OCI-LY3 (cell line): ENCODE data around the gene TRAT1.

Experiments
- H2AFZ ChIP-seq: fragments of 200-600, 300-600 bp; shearing (Covaris generic); 2 replicates; pipeline ENCODE4 v1.6.0; 2014; ENCODE audit warnings: antibody characterized with exemption, low read depth, low read length
- H3K27ac ChIP-seq: fragments of 200-600, 300-600 bp; sonication (generic); 2 replicates; pipeline ENCODE4 v1.5.1; 2014; ENCODE audit warnings: mild to moderate bottlenecking, low read length, moderate library complexity, mixed read lengths
- H3K27me3 ChIP-seq: fragments of 200-600, 300-600 bp; sonication (generic); 2 replicates; pipeline ENCODE4 v1.6.1; 2014; ENCODE audit warnings: low read depth, low read length, mixed read lengths
- H3K36me3 ChIP-seq: fragments of 200-600, 300-600 bp; sonication (generic); replicated peaks from 2 replicates; pipeline ENCODE3; 2014; ENCODE audit warnings: low read depth, low read length, mixed read lengths
- H3K4me1 ChIP-seq: fragments of 300-600, 200-600 bp; sonication (generic); 2 replicates; pipeline ENCODE4 v1.6.1; 2014; ENCODE audit warnings: low read length, mixed read lengths
- H3K4me2 ChIP-seq: fragments of 200-600, 300-600 bp; sonication (generic); 2 replicates; pipeline ENCODE4 v1.6.1; 2014; ENCODE audit warnings: low read length, mixed read lengths
- H3K4me3 ChIP-seq: fragments of 300-600, 200-600 bp; sonication (generic); 2 replicates; pipeline ENCODE4 v1.5.1; 2014; ENCODE audit warnings: antibody characterized with exemption, mild to moderate bottlenecking, low read length, moderate library complexity
- H3K79me2 ChIP-seq: fragments of 300-600, 200-600 bp; shearing (Covaris generic); 2 replicates; pipeline ENCODE4 v1.6.1; 2014; ENCODE audit warnings: mild to moderate bottlenecking, low read length, mixed read lengths
- H3K9ac ChIP-seq: fragments of 300-600, 200-600 bp; shearing (Covaris generic); 2 replicates; pipeline ENCODE4 v1.6.0; 2014; ENCODE audit warnings: mild to moderate bottlenecking, low read length, moderate library complexity
- H3K9me3 ChIP-seq: fragments of 200-600, 300-600 bp; shearing (Covaris generic); 2 replicates; pipeline ENCODE4 v1.6.1; 2014; ENCODE audit warnings: low read length, mixed read lengths; ENCODE audit not compliant: insufficient read depth
- H4K20me1 ChIP-seq: fragments of 200-600, 300-600 bp; sonication (generic); 2 replicates; pipeline ENCODE4 v1.6.1; 2016; ENCODE audit warnings: low read length, mixed read lengths; ENCODE audit not compliant: insufficient read depth
- EZH2phosphoT487 ChIP-seq: fragments of 200-600 bp; shearing (Covaris generic); IDR thresholded peaks from 2 replicates; pipeline ENCODE4 v1.6.1; 2018; ENCODE audit warnings: antibody characterized with exemption, mixed run types, low read depth
- TF ChIP-seq, protein P1 (sequence below): fragments of 200-600, 300-600 bp; sonication (generic); IDR thresholded peaks from 2 replicates; pipeline ENCODE4 v1.5.1; 2014; ENCODE audit warnings: antibody characterized with exemption, low read length, low read depth

TRAT1 gene

GRCh38 chr3:108834551-108834950 lies 12.0 kb downstream of the TRAT1 start:
- Histone ChIP-seq H3K4me2 (no peak overlapping the region), H3K27me3 (no peaks in the 10 kb centered on the region), H3K79me2 (no peaks in the 10 kb centered on the region), H3K9me3 (no peaks in the 10 kb centered on the region), H3K27ac (no peak overlapping the region), H2AFZ (no peak overlapping the region), H3K4me3 (no peak overlapping the region), H4K20me1 (no peaks in the 10 kb centered on the region), H3K36me3 (no peaks in the 10 kb centered on the region), H3K4me1 (no peaks in the 10 kb centered on the region), H3K9ac (no peak overlapping the region)
- TF ChIP-seq EZH2phosphoT487: no peak
- TF ChIP-seq, protein P1, sequence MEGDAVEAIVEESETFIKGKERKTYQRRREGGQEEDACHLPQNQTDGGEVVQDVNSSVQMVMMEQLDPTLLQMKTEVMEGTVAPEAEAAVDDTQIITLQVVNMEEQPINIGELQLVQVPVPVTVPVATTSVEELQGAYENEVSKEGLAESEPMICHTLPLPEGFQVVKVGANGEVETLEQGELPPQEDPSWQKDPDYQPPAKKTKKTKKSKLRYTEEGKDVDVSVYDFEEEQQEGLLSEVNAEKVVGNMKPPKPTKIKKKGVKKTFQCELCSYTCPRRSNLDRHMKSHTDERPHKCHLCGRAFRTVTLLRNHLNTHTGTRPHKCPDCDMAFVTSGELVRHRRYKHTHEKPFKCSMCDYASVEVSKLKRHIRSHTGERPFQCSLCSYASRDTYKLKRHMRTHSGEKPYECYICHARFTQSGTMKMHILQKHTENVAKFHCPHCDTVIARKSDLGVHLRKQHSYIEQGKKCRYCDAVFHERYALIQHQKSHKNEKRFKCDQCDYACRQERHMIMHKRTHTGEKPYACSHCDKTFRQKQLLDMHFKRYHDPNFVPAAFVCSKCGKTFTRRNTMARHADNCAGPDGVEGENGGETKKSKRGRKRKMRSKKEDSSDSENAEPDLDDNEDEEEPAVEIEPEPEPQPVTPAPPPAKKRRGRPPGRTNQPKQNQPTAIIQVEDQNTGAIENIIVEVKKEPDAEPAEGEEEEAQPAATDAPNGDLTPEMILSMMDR: no peak

- H3K4me2 ChIP-seq: no peak overlapping the region
- H3K79me2 ChIP-seq: no peaks in the 10 kb centered on the region
- no peak overlapping the region for H3K27ac ChIP-seq
- H3K9ac ChIP-seq: no peak overlapping the region
- no peak overlapping the region for H3K4me3 ChIP-seq
- H3K4me1 ChIP-seq: no peaks in the 10 kb centered on the region
- H2AFZ ChIP-seq: no peak overlapping the region
- H3K9me3 ChIP-seq: no peaks in the 10 kb centered on the region
- H3K36me3 ChIP-seq: no peaks in the 10 kb centered on the region
- TF ChIP-seq EZH2phosphoT487: no peak
- H3K27me3 ChIP-seq: no peaks in the 10 kb centered on the region
- H4K20me1 ChIP-seq: no peaks in the 10 kb centered on the region
Measured at GRCh38 chr3:108835101-108835500, 12.5 kb downstream of the TRAT1 start.

- H2AFZ ChIP-seq: no peak overlapping the region
- TF ChIP-seq, protein P1: no peak
- no peak for TF ChIP-seq EZH2phosphoT487
- no peaks in the 10 kb centered on the region for H3K4me1 ChIP-seq
- H3K9ac ChIP-seq: no peak overlapping the region
- no peak overlapping the region for H3K4me2 ChIP-seq
- H3K79me2 ChIP-seq: no peaks in the 10 kb centered on the region
- H4K20me1 ChIP-seq: no peaks in the 10 kb centered on the region
- no peaks in the 10 kb centered on the region for H3K36me3 ChIP-seq
- no peak overlapping the region for H3K27ac ChIP-seq
- no peaks in the 10 kb centered on the region for H3K9me3 ChIP-seq
- no peaks in the 10 kb centered on the region for H3K27me3 ChIP-seq
- H3K4me3 ChIP-seq: no peak overlapping the region
Measured at GRCh38 chr3:108838436-108838835, 15.8 kb downstream of the TRAT1 start.

DNA sequence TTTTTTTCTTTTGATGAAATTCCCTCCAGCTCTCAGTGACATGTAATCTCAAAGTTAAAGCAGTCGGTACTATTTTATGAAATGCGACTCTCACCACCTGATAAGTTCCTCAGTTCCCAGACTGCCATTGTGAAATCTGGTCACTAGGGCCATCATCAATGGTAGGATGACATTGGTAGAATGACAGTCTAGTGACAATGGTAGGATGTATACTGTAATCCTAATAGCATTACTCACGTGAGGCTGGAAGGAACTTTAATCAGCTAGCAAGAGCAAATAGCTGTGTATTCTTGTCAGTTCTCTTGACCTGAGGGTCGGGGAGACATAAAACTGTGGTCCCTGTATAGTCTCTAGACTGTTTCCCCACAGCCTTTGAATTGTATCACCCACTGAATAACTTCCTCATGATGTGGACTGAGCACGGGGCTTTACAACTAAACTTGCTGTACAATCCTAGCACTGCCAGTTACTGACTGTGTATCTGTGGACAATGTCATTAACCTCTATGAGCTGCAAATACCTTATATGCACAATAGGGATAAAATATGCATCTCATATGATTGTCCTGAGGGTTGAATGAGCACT lies 23.2 kb downstream of the TRAT1 start:
- Histone ChIP-seq H3K9me3 (no peaks in the 10 kb centered on the region), H3K36me3 (no peaks in the 10 kb centered on the region), H2AFZ (no peak overlapping the region), H3K79me2 (no peaks in the 10 kb centered on the region), H3K4me1 (no peaks in the 10 kb centered on the region), H3K27me3 (peaks cover 12% of the 10 kb centered on the region; the same call in 1 of the 2 replicates), H3K4me2 (no peak overlapping the region), H4K20me1 (no peaks in the 10 kb centered on the region), H3K9ac (no peak overlapping the region), H3K27ac (no peak overlapping the region), H3K4me3 (no peak overlapping the region)
- TF ChIP-seq, protein P1: no peak
- TF ChIP-seq EZH2phosphoT487: no peak
